Right renal pelvis (tissue), 4 donors: ENCODE data around the gene TLR5. TPM values are rescaled to one million over a fixed set of nuclear protein-coding genes. Genes with fewer than 3 reads are reported as not detected.

ENCODE experiments used
- DNase-seq, 4 donors: peaks; one replicate each; pipeline ENCODE4 v3.0.0-alpha.2; 2013; ENCODE audit warnings: low read depth in 4 of 4, low spot score in 3 of 4, missing footprints in 1 of 4
- polyA plus RNA-seq, 4 donors: library from polyadenylated mRNA; unstranded; fragments of 120-200 nt; gene quantifications; one replicate each; pipeline ENCODE4 v1.2.1, GENCODE V29; 2013; ENCODE audit not compliant: insufficient read length in 4 of 4

TLR5 gene
- polyA plus RNA-seq, 4 donors: 4.6 to 7.2 (median 6.6) TPM

DNA sequence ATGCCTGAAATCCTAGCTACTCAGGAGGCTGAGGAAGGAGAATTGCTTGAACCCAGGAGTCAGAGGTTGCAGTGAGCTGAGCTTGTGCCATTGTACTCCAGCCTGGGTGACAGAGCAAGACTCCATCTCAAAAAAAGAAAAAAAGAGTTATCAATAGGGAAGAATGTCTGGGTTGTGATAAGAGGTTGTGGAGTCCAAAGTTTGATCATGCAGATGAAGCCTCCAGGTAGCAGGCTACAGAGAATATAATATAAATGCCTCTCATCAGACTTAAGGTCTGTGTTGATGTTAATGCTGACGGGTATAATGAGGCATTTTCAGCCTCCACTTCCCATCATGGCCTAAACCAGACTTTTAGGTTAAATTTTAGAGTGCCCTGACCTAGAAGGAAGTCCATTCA lies 24.6 kb downstream of the TLR5 start:
- no peak for DNase-seq

GRCh38 chr1:223116950-223117349 lies 26.1 kb downstream of the TLR5 start:
- DNase-seq: no peak

DNA sequence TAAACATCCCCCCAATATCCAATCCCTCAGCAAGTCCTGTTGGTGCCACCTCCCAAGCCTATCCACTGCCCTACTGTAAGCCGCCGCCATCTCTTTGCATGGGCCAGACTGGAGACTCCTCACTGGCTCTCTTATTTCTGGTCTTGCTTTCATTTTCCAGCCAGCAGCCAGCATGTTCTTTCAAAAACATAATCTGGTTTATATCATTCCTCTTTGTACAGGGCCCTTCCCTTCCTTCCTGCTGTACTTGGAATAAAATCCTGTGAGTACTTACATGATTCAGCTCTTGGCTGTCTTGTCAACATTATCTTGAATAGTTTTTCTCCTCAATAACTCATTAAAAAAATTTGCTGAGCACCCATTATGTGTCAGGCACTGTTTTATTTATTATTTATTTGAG lies 28.2 kb downstream of the TLR5 start:
- DNase-seq: no peak

- DNase-seq: no peak
Observed at GRCh38 chr1:223110952-223111351, 32.1 kb downstream of the TLR5 start.

DNA sequence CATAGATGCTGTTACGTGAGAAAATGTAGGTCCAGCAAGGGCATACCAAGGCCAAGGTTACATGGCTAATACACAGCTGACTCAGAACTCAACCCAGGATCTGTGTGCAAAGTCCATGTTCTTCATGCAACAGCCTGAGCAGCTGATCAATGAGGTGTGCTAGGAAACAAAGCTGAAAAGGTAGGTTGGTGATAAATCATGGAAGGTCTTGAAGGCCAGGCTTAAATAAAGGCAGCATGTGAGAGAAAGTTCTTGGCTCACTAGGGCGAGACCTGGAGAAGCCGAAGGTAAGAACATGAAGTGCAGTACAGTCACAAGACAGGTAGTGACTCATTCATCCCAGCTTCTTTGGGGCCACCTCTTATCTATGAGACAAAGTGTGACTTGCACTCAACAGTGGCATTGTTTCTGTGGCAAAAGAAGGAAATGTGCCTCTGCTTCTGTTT lies 33.4 kb downstream of the TLR5 start:
- no peak for DNase-seq

DNA sequence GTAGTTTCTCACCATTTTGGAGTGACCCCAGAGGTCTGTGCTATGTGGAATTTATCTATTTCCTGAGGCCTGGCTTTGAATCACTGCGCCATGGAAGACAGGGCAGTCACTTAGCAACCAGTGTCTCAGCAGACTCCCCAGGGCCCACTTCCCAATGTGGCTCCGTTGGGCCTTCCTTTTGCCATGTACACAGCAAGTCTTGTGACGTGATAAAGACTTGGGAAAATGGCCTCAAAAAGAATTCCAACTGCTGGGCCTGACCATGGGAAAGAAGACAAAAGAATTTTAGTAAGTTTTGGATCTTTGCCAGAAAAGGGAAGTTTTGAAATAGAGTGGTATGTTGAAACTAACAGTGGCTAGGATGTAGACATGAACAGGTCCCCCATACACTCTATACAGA lies 36.2 kb downstream of the TLR5 start:
- no peak for DNase-seq

DNA sequence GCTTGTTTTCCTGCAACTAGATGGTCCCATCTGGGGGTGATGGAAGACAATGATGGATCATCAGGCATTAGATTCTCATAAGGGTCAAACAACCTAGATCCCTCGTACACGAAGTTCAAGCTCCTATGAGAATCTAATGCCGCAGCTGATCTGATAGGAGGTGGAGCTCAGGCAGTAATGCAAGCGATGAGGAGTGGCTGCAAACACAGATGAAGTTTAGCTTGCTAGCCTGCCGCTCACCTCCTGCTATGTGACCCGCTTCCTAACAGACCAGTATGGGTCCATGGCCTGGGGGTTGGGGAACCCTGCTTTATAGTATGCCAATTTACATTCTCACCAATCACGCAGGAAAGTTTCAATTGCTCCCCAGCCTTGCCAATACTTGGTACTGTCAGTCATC lies 37.5 kb downstream of the TLR5 start:
- no peak for DNase-seq

- DNase-seq: no peak
Observed at GRCh38 chr1:223102797-223103533, 40.1 kb downstream of the TLR5 start.

GRCh38 chr1:223097713-223098112 lies 45.3 kb downstream of the TLR5 start:
- DNase-seq: no peak

GRCh38 chr1:223095870-223096269 lies 47.2 kb downstream of the TLR5 start:
- no peak for DNase-seq

DNA sequence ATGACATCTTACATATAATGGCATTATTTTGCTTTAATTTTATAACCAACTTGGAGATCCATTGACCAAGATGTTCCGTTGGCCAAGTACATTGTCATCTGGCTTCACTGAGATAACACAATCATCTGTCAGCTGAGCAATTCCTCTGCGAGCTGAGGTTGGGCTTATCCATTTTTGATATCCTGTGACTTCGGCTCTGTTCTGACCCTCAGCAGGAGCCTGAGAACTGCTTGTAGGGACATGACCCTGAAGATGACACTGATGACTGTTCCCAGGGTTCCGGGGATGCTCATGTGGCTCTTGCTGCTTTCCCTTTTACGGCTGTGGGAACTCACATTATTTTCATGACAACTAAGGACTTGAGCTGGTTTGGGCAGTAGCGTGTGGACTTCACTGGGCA lies 51.2 kb downstream of the TLR5 start:
- DNase-seq: no peak

GRCh38 chr1:223089250-223089649 lies 53.8 kb downstream of the TLR5 start:
- no peak for DNase-seq

- no peak for DNase-seq
Observed at GRCh38 chr1:223088713-223089240, 54.3 kb downstream of the TLR5 start.

GRCh38 chr1:223087291-223088255 lies 55.5 kb downstream of the TLR5 start:
- no peak for DNase-seq

- no peak for DNase-seq
Observed at GRCh38 chr1:223084464-223084866, 58.6 kb downstream of the TLR5 start.

- no peak for DNase-seq
Observed at GRCh38 chr1:223083831-223084230, 59.2 kb downstream of the TLR5 start.

DNA sequence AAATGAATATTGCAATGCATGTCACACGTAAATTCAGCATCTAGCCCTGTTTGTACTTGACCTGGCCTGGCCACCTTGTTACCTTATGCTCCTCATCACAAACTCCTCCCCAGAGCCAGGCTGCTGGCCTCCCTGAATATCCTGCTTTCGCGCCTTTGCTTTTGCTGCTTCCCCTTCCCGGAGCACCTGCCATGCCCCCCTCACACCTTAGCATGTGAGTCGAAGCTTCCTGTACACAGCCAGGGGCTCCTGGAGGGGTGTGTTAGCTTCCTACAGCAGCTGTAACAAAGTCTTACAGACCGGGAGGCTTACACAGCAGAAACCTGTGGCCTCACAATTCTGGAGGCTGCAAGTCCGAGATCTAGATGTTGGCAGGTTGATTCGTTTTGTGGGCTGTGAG lies 60.1 kb downstream of the TLR5 start:
- DNase-seq: no peak

GRCh38 chr1:223081181-223081994 lies 61.7 kb downstream of the TLR5 start:
- peak; percentile 63 to 81 (median 70) for DNase-seq

GRCh38 chr1:223079498-223079897 lies 63.5 kb downstream of the TLR5 start:
- no peak for DNase-seq

GRCh38 chr1:223077247-223077833 lies 65.7 kb downstream of the TLR5 start:
- DNase-seq: no peak
